Right cardiac atrium (tissue), 5 donors: ENCODE results near the gene P2RX5. TPM values are rescaled to one million over a fixed set of nuclear protein-coding genes. Genes with fewer than 3 reads are reported as not detected.

Experiments
- ATAC-seq, 2 donors: fragments of 200-7000 bp; cut with Tn5 transposase; one replicate each; pipeline versions ENCODE4 v1.8.0 to v1.9.1; 2020; ENCODE audit warnings: moderate library complexity in 2 of 2, mild to moderate bottlenecking in 1 of 2
- DNase-seq, 3 donors: peaks; one replicate each; pipeline ENCODE4 v3.0.0-alpha.2; 2020
- H3K27ac ChIP-seq: one replicate; pipeline ENCODE4 v1.5.1; 2013; ENCODE audit warnings: mild to moderate bottlenecking, low read length, control low read depth, moderate library complexity
- H3K27me3 ChIP-seq: one replicate; pipeline ENCODE4 v1.6.1; 2013; ENCODE audit not compliant: control insufficient read depth, insufficient read depth
- H3K4me1 ChIP-seq: one replicate; pipeline ENCODE4 v1.6.1; 2013; ENCODE audit warnings: low read length; ENCODE audit not compliant: control insufficient read depth, insufficient read depth
- H3K4me3 ChIP-seq: one replicate; pipeline ENCODE4 v1.5.1; 2013; ENCODE audit warnings: low read length, control low read depth
- H3K9me3 ChIP-seq: one replicate; pipeline ENCODE4 v1.6.1; 2013; ENCODE audit warnings: low read length; ENCODE audit not compliant: control insufficient read depth
- WGBS: extraction: QIAGEN DNeasy Blood & Tissue Kit; methylation state at CpG from one replicate; pipeline ENCODE4 v1.1.7; 2013; 5-methylcytosine and 5-hydroxymethylcytosine counted together
- intact Hi-C, 4 donors: fragments of 100-400 bp; cut with DNase I; formaldehyde crosslinking; loops; one replicate each; pipeline versions ENCODE4 v1.11.0 to v1.14.0; 2022 to 2023
- polyA plus RNA-seq: library from polyadenylated mRNA; stranded (reverse); fragments of 200-250 nt; gene quantifications from one replicate; pipeline ENCODE4 v1.2.3, GENCODE V29; 2013
- total RNA-seq, 4 donors: library from RNA; stranded (reverse); fragmentation: NEBNext Ultra II Directional; extraction: Animal tissue kit (Norgen Biotek cat#: 25700); gene quantifications; one replicate each; pipeline ENCODE4 v1.2.1, GENCODE V29; 2021
- donor health status: healthy with polysubstance abuse.
- donor health status: DM: no; HTN: yes; CAD: no.
- donor health status: DM: no; HTN: no; CAD: no.
- donor health status: DM: no; HTN: yes; CAD: no; lungs with severe emphysema.
- donor health status: DM: yes; HTN: yes; CAD: no.

Gene P2RX5
- total and polyA plus RNA-seq, 5 donors, result 5.8 to 12.5 (median 8.6) TPM

GRCh38 chr17:3656353-3656752, 39.6 kb downstream of the P2RX5 start:
- DNase-seq, result peak in 1 of 3 donors; percentile 35
- Histone ChIP-seq H3K4me3 (no peak overlapping the region), H3K27me3 (no peaks in the 10 kb centered on the region), H3K27ac (no peak overlapping the region), H3K4me1 (peaks cover 4% of the 10 kb centered on the region), H3K9me3 (no peaks in the 10 kb centered on the region)
- no peak for ATAC-seq
- intact Hi-C loops, result no loop called here
- 90% methylated on average over 16 of the region's 16 CpGs for WGBS

GRCh38 chr17:3655766-3656165, 40.2 kb downstream of the P2RX5 start:
- DNase-seq (peak in 1 of 3 donors; percentile 46), ATAC-seq (no peak)
- Histone ChIP-seq H3K27ac (no peak overlapping the region), H3K27me3 (no peaks in the 10 kb centered on the region), H3K9me3 (no peaks in the 10 kb centered on the region), H3K4me3 (no peak overlapping the region), H3K4me1 (peaks cover 4% of the 10 kb centered on the region)
- intact Hi-C loops, result no loop called here
- WGBS, result 86% methylated on average over 11 of the region's 11 CpGs

GRCh38 chr17:3647769-3648555, 48.0 kb downstream of the P2RX5 start:
- Histone ChIP-seq H3K27ac (no peak overlapping the region), H3K9me3 (no peaks in the 10 kb centered on the region), H3K4me1 (no peaks in the 10 kb centered on the region), H3K27me3 (no peaks in the 10 kb centered on the region), H3K4me3 (no peak overlapping the region)
- ATAC-seq (peak; percentile 64 to 67), DNase-seq (peak; percentile 45 to 82 (median 75))
- intact Hi-C loops, result loop anchor here in 1 of 4 donors (10.0 kb wide), 1 partner anchor 603 kb away; no protein-coding TSS in a partner anchor
- WGBS, result 66% methylated on average over 20 of the region's 20 CpGs

GRCh38 chr17:3647251-3647650, 48.7 kb downstream of the P2RX5 start:
- H3K4me1 ChIP-seq, result no peaks in the 10 kb centered on the region
- no peaks in the 10 kb centered on the region for H3K27me3 ChIP-seq
- H3K9me3 ChIP-seq, result no peaks in the 10 kb centered on the region
- intact Hi-C loops, result loop anchor here in 1 of 4 donors (10.0 kb wide), 1 partner anchor 602 kb away; no protein-coding TSS in a partner anchor
- DNase-seq, result peak in 1 of 3 donors; percentile 18
- no peak overlapping the region for H3K4me3 ChIP-seq
- 79% methylated on average over 12 of the region's 12 CpGs for WGBS
- peak in 1 of 2 donors; percentile 4 for ATAC-seq
- no peak overlapping the region for H3K27ac ChIP-seq

DNA sequence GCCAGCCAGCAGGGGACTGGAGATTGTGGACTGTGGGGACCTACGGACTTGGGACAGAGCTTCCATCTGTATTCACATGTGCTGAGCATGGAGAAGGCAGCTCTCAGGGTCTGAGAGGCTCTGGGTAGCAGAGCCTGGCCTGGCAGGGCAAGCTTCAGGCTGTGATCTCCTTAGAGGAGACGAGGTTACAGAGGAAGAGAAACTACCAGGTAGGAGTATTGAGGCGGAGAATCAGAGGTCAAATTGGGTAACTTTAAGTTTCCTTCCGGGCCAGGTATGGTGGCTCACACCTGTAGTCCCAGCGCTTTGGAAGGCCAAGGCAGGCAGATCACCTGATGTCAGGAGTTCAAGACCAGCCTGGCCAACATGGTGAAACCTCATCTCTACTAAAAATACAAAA, 50.6 kb downstream of the P2RX5 start:
- no peak overlapping the region for H3K4me3 ChIP-seq
- H3K4me1 ChIP-seq, result peaks cover 5% of the 10 kb centered on the region
- H3K27ac ChIP-seq, result no peak overlapping the region
- intact Hi-C loops, result loop anchor here in 1 of 4 donors (10.0 kb wide), 1 partner anchor 601 kb away; no protein-coding TSS in a partner anchor
- DNase-seq, result no peak
- 55% methylated on average over 5 of the region's 5 CpGs for WGBS
- no peak for ATAC-seq
- no peaks in the 10 kb centered on the region for H3K9me3 ChIP-seq
- no peaks in the 10 kb centered on the region for H3K27me3 ChIP-seq

DNA sequence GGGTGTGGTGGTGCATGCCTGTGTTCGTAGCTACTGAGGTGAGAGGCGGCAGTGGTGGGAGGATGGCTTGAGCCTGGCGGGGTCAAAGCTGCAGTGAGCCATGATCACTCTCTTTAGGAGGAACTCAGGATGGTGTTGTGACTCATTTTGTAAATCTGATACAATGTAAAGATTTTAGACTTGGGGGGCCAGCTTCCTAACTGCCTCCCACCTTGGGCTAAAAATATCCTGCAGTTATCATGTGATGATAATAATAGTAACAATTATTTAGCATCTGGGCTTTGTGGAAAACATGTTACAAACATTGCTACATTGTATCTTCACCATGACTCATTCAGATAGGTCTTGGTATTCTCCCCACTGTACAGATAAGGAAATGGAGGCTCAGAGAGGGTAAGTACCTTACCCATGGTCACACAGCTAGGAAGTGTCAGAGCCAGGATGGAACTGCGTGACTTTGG, 52.0 kb downstream of the P2RX5 start:
- Histone ChIP-seq H3K27me3 (no peaks in the 10 kb centered on the region), H3K9me3 (no peaks in the 10 kb centered on the region), H3K27ac (no peak overlapping the region), H3K4me3 (no peak overlapping the region), H3K4me1 (peaks cover 7% of the 10 kb centered on the region)
- ATAC-seq, result no peak
- DNase-seq, result no peak
- 89% methylated on average over 4 of the region's 4 CpGs for WGBS
- intact Hi-C loops, result loop anchor here in 1 of 4 donors (10.0 kb wide), 1 partner anchor 599 kb away; no protein-coding TSS in a partner anchor

- H3K4me1 ChIP-seq, result peaks cover 7% of the 10 kb centered on the region
- 70% methylated on average over 19 of the region's 19 CpGs for WGBS
- no peak for DNase-seq
- H3K4me3 ChIP-seq, result no peak overlapping the region
- no peaks in the 10 kb centered on the region for H3K27me3 ChIP-seq
- peak; percentile 22 to 71 for ATAC-seq
- H3K9me3 ChIP-seq, result no peaks in the 10 kb centered on the region
- peak overlapping the region; percentile 28 for H3K27ac ChIP-seq
- intact Hi-C loops, result loop anchor here in 1 of 4 donors (10.0 kb wide), 1 partner anchor 597 kb away; no protein-coding TSS in a partner anchor
These were observed 54.1 kb downstream of the P2RX5 start for GRCh38 chr17:3641717-3642486.

- Histone ChIP-seq H3K9me3 (no peaks in the 10 kb centered on the region), H3K27ac (peak overlapping the region; percentile 30), H3K4me1 (peaks cover 7% of the 10 kb centered on the region), H3K27me3 (no peaks in the 10 kb centered on the region), H3K4me3 (no peak overlapping the region)
- ATAC-seq, result no peak
- 63% methylated on average over 3 of the region's 3 CpGs for WGBS
- DNase-seq, result peak in 1 of 3 donors; percentile 13
- intact Hi-C loops, result loop anchor here in 1 of 4 donors (10.0 kb wide), 1 partner anchor 596 kb away; no protein-coding TSS in a partner anchor
These were observed 54.9 kb downstream of the P2RX5 start for GRCh38 chr17:3641014-3641413.

GRCh38 chr17:3639981-3640596, 55.9 kb downstream of the P2RX5 start:
- H3K4me3 ChIP-seq, result no peak overlapping the region
- DNase-seq (peak in 1 of 3 donors; percentile 50), ATAC-seq (peak in 1 of 2 donors; percentile 32)
- H3K27me3 ChIP-seq, result no peaks in the 10 kb centered on the region
- H3K27ac ChIP-seq, result peak overlapping the region; percentile 72
- intact Hi-C loops, result loop anchor here in 3 of 4 donors (10.0 kb wide), 2 partner anchors 105 to 595 kb away; no protein-coding TSS in a partner anchor
- 13% methylated on average over 7 of the region's 7 CpGs for WGBS
- H3K4me1 ChIP-seq, result peaks cover 7% of the 10 kb centered on the region
- no peaks in the 10 kb centered on the region for H3K9me3 ChIP-seq

DNA sequence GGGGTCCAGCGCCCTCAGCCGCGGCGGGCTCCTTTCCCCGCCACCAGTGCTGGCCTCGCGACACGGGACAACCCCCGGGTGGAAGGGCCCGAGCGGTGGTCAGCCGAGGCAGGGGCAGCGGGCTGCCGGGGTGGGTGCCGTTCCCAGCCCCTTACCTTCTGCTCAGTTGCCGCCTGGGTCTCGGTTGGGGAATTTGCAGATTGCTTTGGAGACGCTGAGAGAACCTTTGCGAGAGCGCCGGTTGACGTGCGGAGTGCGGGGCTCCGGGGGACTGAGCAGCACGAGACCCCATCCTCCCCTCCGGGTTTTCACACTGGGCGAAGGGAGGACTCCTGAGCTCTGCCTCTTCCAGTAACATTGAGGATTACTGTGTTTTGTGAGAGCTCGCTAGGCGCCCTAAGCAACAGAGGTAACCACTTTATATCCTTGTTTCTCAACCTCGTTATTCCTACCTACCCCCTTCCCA, 59.0 kb downstream of the P2RX5 start:
- whole genome bisulfite sequencing, result under 1% methylated on average over 31 of the region's 31 CpGs
- intact Hi-C loops, result loop anchor here in 2 of 4 donors (10.0 kb wide), 1 partner anchor 102 kb away; no protein-coding TSS in a partner anchor
- no peak for ATAC-seq

More for the DNA sequence above, 59.0 kb downstream of the P2RX5 start:
- Histone ChIP-seq H3K4me1 (peaks cover 7% of the 10 kb centered on the region), H3K27ac (peak overlapping the region; percentile 93), H3K4me3 (peak overlapping the region; percentile 79), H3K9me3 (no peaks in the 10 kb centered on the region), H3K27me3 (no peaks in the 10 kb centered on the region)
- DNase-seq, result no peak
